Adipose tissue (tissue), 3 donors: ENCODE results near the gene CLTA. TPM values are rescaled to one million over a fixed set of nuclear protein-coding genes. Genes with fewer than 3 reads are reported as not detected.

Experiments used
- H3K27ac ChIP-seq: one replicate; pipeline ENCODE4 v1.5.1; 2013; ENCODE audit warnings: low read depth, low read length
- WGBS, 3 donors: extraction: QIAGEN DNeasy Blood & Tissue Kit; methylation state at CpG; one replicate each; pipeline ENCODE4 v1.1.7; 2013; 5-methylcytosine and 5-hydroxymethylcytosine counted together
- polyA plus RNA-seq, 3 donors: library from polyadenylated mRNA; stranded (reverse); fragments of 200-250 nt; gene quantifications; one replicate each; pipeline ENCODE4 v1.2.3, GENCODE V29; 2013
- donor health status: healthy with polysubstance abuse.
- donor health status: Bipolar disorder and iron deficiency.
- donor health status: healthy.

The CLTA gene
- polyA plus RNA-seq = 100 to 1,000 TPM; 116 to 202 (median 185) TPM

- 0% methylated on average over 68 of the region's 68 CpGs for WGBS, 3 donors
- peak within 1 kb of the TSS; percentile 59 for H3K27ac ChIP-seq
These were observed at the start of gene CLTA for GRCh38 chr9:36190388-36191289. TSS of gene CLTA (plus strand) at chr9:36190921. CDS start at chr9:36191057, 136 bp downstream.

GRCh38 chr9:36141288-36141687 lies 49.4 kb upstream of the CLTA start:
- 44 to 61% (median 59%) methylated on average over 4 of the region's 4 CpGs for WGBS, 3 donors
- H3K27ac ChIP-seq = no peak overlapping the region

GRCh38 chr9:36141761-36142160 lies 49.0 kb upstream of the CLTA start:
- H3K27ac ChIP-seq = no peak overlapping the region
- 89 to 91% (median 89%) methylated on average over 7 of the region's 7 CpGs for WGBS, 3 donors

GRCh38 chr9:36142510-36143244 lies 48.0 kb upstream of the CLTA start:
- 35 to 58% (median 38%) methylated on average over 12 of the region's 12 CpGs for WGBS, 3 donors
- H3K27ac ChIP-seq = peak overlapping the region; percentile 15

- WGBS, 3 donors = 63 to 84% (median 69%) methylated on average over 13 of the region's 13 CpGs
These were observed 47.5 kb upstream of the CLTA start for GRCh38 chr9:36143245-36143641.

GRCh38 chr9:36144309-36145232 lies 46.1 kb upstream of the CLTA start:
- WGBS, 3 donors = 62 to 82% (median 68%) methylated on average over 12 of the region's 12 CpGs
- H3K27ac ChIP-seq = no peak overlapping the region

More at GRCh38 chr9:36143245-36143641, 47.5 kb upstream of the CLTA start:
- peak overlapping the region; percentile 15 for H3K27ac ChIP-seq

GRCh38 chr9:36145970-36146369 lies 44.8 kb upstream of the CLTA start:
- no peak overlapping the region for H3K27ac ChIP-seq
- 96 to 98% (median 97%) methylated on average over 4 of the region's 4 CpGs for WGBS, 3 donors

GRCh38 chr9:36146651-36147050 lies 44.1 kb upstream of the CLTA start:
- no peak overlapping the region for H3K27ac ChIP-seq
- 85 to 90% (median 90%) methylated on average over 10 of the region's 10 CpGs for WGBS, 3 donors

- H3K27ac ChIP-seq = no peak overlapping the region
These were observed 43.1 kb upstream of the CLTA start for GRCh38 chr9:36147441-36148175.

GRCh38 chr9:36148311-36149051 lies 42.2 kb upstream of the CLTA start:
- no peak overlapping the region for H3K27ac ChIP-seq
- 54 to 69% (median 55%) methylated on average over 14 of the region's 14 CpGs for WGBS, 3 donors

More at GRCh38 chr9:36147441-36148175, 43.1 kb upstream of the CLTA start:
- WGBS, 3 donors = 85 to 92% (median 86%) methylated on average over 14 of the region's 14 CpGs

GRCh38 chr9:36149197-36149596 lies 41.5 kb upstream of the CLTA start:
- no peak overlapping the region for H3K27ac ChIP-seq
- WGBS, 3 donors = 61 to 79% (median 68%) methylated on average over 4 of the region's 4 CpGs

GRCh38 chr9:36150574-36151315 lies 40.0 kb upstream of the CLTA start:
- 43 to 49% (median 43%) methylated on average over 4 of the region's 4 CpGs for WGBS, 3 donors
- H3K27ac ChIP-seq = peak overlapping the region; percentile 87

- WGBS, 3 donors = 49 to 76% (median 53%) methylated on average over 14 of the region's 14 CpGs
- H3K27ac ChIP-seq = peak overlapping the region; percentile 87
These were observed 39.2 kb upstream of the CLTA start for GRCh38 chr9:36151316-36152210.

GRCh38 chr9:36152741-36153438 lies 37.8 kb upstream of the CLTA start:
- no peak overlapping the region for H3K27ac ChIP-seq
- WGBS, 3 donors = 89 to 91% (median 90%) methylated on average over 9 to 10 of the region's 10 CpGs

- no peak overlapping the region for H3K27ac ChIP-seq
- WGBS, 3 donors = 69 to 76% (median 70%) methylated on average over 9 of the region's 9 CpGs
These were observed 37.0 kb upstream of the CLTA start for GRCh38 chr9:36153746-36154145.
